MCF 10A (cell line): ENCODE data around the gene CCDC28B. TPM values are rescaled to one million over a fixed set of nuclear protein-coding genes. Genes with fewer than 3 reads are reported as not detected.

Experiments
- BruUV-seq: library from RNA; stranded (reverse); fragments of 400-500 nt; replicated peaks from 2 replicates; lab custom pipeline; 2021; lab: Mats Ljungman, UMichigan
- CTCF ChIA-PET: fragments of 300-600 bp; sonication (Branson Sonifier 250); formaldehyde crosslinking; extraction: SDS; loops from one replicate; lab custom pipeline; 2021; ENCODE audit warnings: antibody characterized with exemption, inconsistent platforms; lab: Yijun Ruan, JAX
- POLR2A ChIA-PET: fragments of 300-600, 350-650 bp; sonication (Branson Sonifier 250); formaldehyde crosslinking; extraction: SDS; loops from one replicate; lab custom pipeline; 2020; ENCODE audit warnings: antibody characterized with exemption, inconsistent platforms; lab: Yijun Ruan, JAX
- DNase-seq: peaks from one replicate; pipeline ENCODE4 v3.0.0-alpha.2; 2018; ENCODE audit not compliant: unreplicated experiment
- H3K27ac Mint-ChIP-seq: one replicate; pipeline ENCODE4 v1.8.0; 2022; ENCODE audit warnings: mild to moderate bottlenecking, low read depth, mixed read lengths; ENCODE audit not compliant: unreplicated experiment
- H3K27me3 Mint-ChIP-seq: one replicate; pipeline ENCODE4 v1.8.0; 2022; ENCODE audit warnings: mixed read lengths; ENCODE audit not compliant: insufficient read depth, unreplicated experiment
- H3K36me3 Mint-ChIP-seq: one replicate; pipeline ENCODE4 v1.8.0; 2022; ENCODE audit warnings: mild to moderate bottlenecking, moderate library complexity, mixed read lengths; ENCODE audit not compliant: insufficient read depth, unreplicated experiment
- H3K4me1 Mint-ChIP-seq: one replicate; pipeline ENCODE4 v1.8.0; 2022; ENCODE audit warnings: mixed read lengths; ENCODE audit not compliant: insufficient read depth, unreplicated experiment
- H3K4me3 Mint-ChIP-seq: one replicate; pipeline ENCODE4 v1.8.0; 2022; ENCODE audit warnings: mild to moderate bottlenecking, moderate library complexity, mixed read lengths; ENCODE audit not compliant: unreplicated experiment
- H3K9me3 Mint-ChIP-seq: one replicate; pipeline ENCODE4 v1.8.0; 2022; ENCODE audit warnings: mixed read lengths; ENCODE audit not compliant: unreplicated experiment
- intact Hi-C: fragments of 100-400 bp; cut with micrococcal nuclease; formaldehyde crosslinking; loops from 2 replicates; pipeline ENCODE4 v1.14.1; 2022
- total RNA-seq: library from RNA; stranded (reverse); gene quantifications from 2 replicates; pipeline ENCODE4 v1.2.3, GENCODE V29; 2022
- TF ChIP-seq, protein P1 (sequence below): fragments of 200-600 bp; IDR thresholded peaks from one replicate; pipeline ENCODE4 v1.8.0; 2022; ENCODE audit warnings: antibody characterized with exemption, mild to moderate bottlenecking; ENCODE audit not compliant: unreplicated experiment

Gene CCDC28B
- total RNA-seq, 1 experiment from 2014 or later: 0.91 TPM

- intact Hi-C loops: loop anchor here (2.0 kb wide), 2 partner anchors 47 to 71 kb away; partner anchors contain the start of gene KPNA6
- Mint-ChIP-seq H3K27me3 (no peaks in the 10 kb centered on the region), H3K27ac (peak within 1 kb of the TSS; percentile 98), H3K36me3 (peaks cover 66% of the 10 kb centered on the region), H3K4me1 (peaks cover 15% of the 10 kb centered on the region), H3K9me3 (no peaks in the 10 kb centered on the region), H3K4me3 (peak within 1 kb of the TSS; percentile 97)
- POLR2A ChIA-PET: interaction anchor here (0.5 to 3.6 kb wide), 42 partner anchors 10 to 613 kb away, joined by 3 to 44 read pairs (median 4); partner anchors contain the start of genes IQCC, KHDRBS1, KPNA6 and RBBP4
- CTCF ChIA-PET: interaction anchor here (0.5 to 1.1 kb wide), 4 partner anchors 10 to 217 kb away, joined by 3 read pairs; no protein-coding TSS in a partner anchor
- DNase-seq: peak; percentile 92
- BruUV-seq: no TSS peak
- TF ChIP-seq, protein P1, sequence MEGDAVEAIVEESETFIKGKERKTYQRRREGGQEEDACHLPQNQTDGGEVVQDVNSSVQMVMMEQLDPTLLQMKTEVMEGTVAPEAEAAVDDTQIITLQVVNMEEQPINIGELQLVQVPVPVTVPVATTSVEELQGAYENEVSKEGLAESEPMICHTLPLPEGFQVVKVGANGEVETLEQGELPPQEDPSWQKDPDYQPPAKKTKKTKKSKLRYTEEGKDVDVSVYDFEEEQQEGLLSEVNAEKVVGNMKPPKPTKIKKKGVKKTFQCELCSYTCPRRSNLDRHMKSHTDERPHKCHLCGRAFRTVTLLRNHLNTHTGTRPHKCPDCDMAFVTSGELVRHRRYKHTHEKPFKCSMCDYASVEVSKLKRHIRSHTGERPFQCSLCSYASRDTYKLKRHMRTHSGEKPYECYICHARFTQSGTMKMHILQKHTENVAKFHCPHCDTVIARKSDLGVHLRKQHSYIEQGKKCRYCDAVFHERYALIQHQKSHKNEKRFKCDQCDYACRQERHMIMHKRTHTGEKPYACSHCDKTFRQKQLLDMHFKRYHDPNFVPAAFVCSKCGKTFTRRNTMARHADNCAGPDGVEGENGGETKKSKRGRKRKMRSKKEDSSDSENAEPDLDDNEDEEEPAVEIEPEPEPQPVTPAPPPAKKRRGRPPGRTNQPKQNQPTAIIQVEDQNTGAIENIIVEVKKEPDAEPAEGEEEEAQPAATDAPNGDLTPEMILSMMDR: no peak
Measured at GRCh38 chr1:32179443-32180185, 20.8 kb upstream of the CCDC28B start, which contains the start of gene TXLNA. Gene TXLNA (plus strand): TSS chr1:32179675. CDS start chr1:32180346, 671 bp downstream.

DNA sequence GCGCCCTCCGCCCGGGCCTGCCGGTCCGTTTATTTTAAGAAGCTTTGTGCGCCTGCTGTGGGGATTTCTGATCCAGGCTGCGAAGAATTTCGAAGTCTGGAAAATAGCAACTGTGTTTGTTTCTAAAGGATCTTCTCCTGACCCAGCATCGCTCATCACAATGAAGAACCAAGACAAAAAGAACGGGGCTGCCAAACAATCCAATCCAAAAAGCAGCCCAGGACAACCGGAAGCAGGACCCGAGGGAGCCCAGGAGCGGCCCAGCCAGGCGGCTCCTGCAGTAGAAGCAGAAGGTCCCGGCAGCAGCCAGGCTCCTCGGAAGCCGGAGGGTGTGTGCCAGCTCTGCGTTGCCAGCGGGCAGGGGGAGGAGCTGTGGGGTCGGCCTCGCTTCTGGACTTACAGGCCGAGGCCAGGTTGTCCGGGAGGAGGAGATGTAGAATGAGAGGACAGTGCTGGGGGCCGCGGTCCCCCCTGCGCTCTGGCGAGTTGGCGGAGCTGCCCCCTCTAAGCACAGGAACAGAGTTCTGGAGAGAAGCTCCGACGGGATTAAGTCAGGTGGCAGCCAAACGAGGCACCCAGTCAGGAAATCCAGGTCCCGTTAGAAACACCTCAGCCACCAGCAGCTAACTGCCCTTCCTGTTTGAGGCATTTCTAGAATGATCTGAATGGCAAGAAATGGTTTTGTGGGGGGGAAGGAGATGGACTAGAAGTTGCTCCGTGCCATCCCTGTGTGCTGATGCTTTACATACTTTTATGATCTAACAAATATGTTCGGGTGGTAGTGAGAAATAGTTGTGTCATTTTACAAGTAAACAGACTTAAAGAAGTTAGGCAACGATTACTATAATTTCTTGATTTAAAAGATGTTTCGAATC is 20.0 kb upstream of the CCDC28B start:
- TSS peak; percentile 40 for BruUV-seq
- H3K27ac Mint-ChIP-seq: peak overlapping the region; percentile 98
- TF ChIP-seq, protein P1: no peak
- intact Hi-C loops: loop anchor here (2.0 kb wide), 1 partner anchor 48 kb away; no protein-coding TSS in a partner anchor
- peak; percentile 43 for DNase-seq
- no peaks in the 10 kb centered on the region for H3K27me3 Mint-ChIP-seq
- H3K4me3 Mint-ChIP-seq: peak overlapping the region; percentile 97
- H3K9me3 Mint-ChIP-seq: no peaks in the 10 kb centered on the region
- peaks cover 65% of the 10 kb centered on the region for H3K36me3 Mint-ChIP-seq
- ChIA-PET CTCF (interaction anchor here (0.6 to 1.1 kb wide), 3 partner anchors 35 to 57 kb away, joined by 3 to 4 read pairs (median 3); no protein-coding TSS in a partner anchor), POLR2A (interaction anchor here (0.6 to 3.6 kb wide), 32 partner anchors 9 to 483 kb away, joined by 3 to 44 read pairs (median 4); partner anchors contain the start of genes BSDC1, CCDC28B, HDAC1 and IQCC)
- H3K4me1 Mint-ChIP-seq: peaks cover 20% of the 10 kb centered on the region

GRCh38 chr1:32181065-32181464 is 19.3 kb upstream of the CCDC28B start:
- BruUV-seq: no TSS peak
- H3K27me3 Mint-ChIP-seq: no peaks in the 10 kb centered on the region
- DNase-seq: no peak
- H3K9me3 Mint-ChIP-seq: no peaks in the 10 kb centered on the region
- TF ChIP-seq, protein P1: no peak
- H3K4me1 Mint-ChIP-seq: peaks cover 24% of the 10 kb centered on the region
- peak overlapping the region; percentile 98 for H3K27ac Mint-ChIP-seq
- intact Hi-C loops: loop anchor here (2.0 kb wide), 1 partner anchor 48 kb away; no protein-coding TSS in a partner anchor
- POLR2A ChIA-PET: interaction anchor here (0.6 to 3.6 kb wide), 12 partner anchors 9 to 484 kb away, joined by 3 to 44 read pairs (median 8); partner anchors contain the start of genes BSDC1, CCDC28B, IQCC and KPNA6
- CTCF ChIA-PET: interaction anchor here (0.6 to 1.1 kb wide), 4 partner anchors 34 to 69 kb away, joined by 3 to 4 read pairs (median 3); no protein-coding TSS in a partner anchor
- H3K4me3 Mint-ChIP-seq: peak overlapping the region; percentile 97
- H3K36me3 Mint-ChIP-seq: peaks cover 59% of the 10 kb centered on the region
